Measurements from ENCODE around the gene ZBTB7B. TPM values are rescaled to one million over a fixed set of nuclear protein-coding genes. Genes with fewer than 3 reads are reported as not detected.

The ZBTB7B gene
- total RNA-seq, 1 donor from 2014 or later: 77.6 TPM

- Histone ChIP-seq H3K4me1 (peaks cover 62% of the 10 kb centered on the region), H3K4me3 (peak within 1 kb of the TSS; percentile 51 to 56), H3K36me3 (peaks cover 0 to 12% of the 10 kb centered on the region in 2 donors), H3K9me3 (no peaks in the 10 kb centered on the region), H3K27ac (peak within 1 kb of the TSS; percentile 68), H3K27me3 (no peaks in the 10 kb centered on the region)
- DNase-seq (ENCODE audit: extremely low spot score in 2 of 2): peak in 1 of 2 donors; percentile 97
- intact Hi-C loops (cut with DNase I): no loop called here
- TF ChIP-seq POLR2AphosphoS5 (IDR thresholded peaks at IDR 0.05; ENCODE audit: insufficient read depth in 1 of 2, low read depth in 1 of 2) (peak; percentile 19 to 95), CTCF (IDR thresholded peaks at IDR 0.05) (peak in 1 of 3 experiments; percentile 2), POLR2A (IDR thresholded peaks at IDR 0.05) (peak in 1 of 2 donors; percentile 2)
These were observed 46.7 kb upstream of the ZBTB7B start, which contains the start of gene PBXIP1 for GRCh38 chr1:154955718-154956543. PBXIP1 (minus strand) TSS chr1:154956099; CDS start chr1:154953721, 2,378 bp downstream.

DNA sequence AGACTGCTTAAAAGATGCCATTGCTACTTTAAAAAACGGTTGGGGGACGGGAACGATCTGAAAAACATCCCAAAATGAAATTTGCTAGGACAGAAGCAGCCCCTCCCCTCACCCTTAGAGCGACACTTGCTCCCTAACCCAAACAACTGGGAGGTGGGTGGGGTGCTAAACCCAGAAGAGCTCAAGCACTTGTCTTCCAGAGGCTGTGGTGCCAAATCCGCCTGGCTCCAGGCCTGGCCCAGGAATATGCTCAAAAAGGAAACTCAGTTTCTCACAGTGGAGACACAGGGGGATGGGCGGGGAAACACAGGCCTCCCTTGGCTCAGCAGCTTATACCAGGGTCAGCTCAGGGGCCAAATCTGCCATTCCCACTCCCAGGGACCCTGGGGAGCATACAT, 46.1 kb upstream of the ZBTB7B start:
- peak overlapping the region; percentile 68 for H3K27ac ChIP-seq
- TF ChIP-seq POLR2A (IDR thresholded peaks at IDR 0.05) (no peak), POLR2AphosphoS5 (IDR thresholded peaks at IDR 0.05; ENCODE audit: insufficient read depth in 1 of 2, low read depth in 1 of 2) (no peak), CTCF (IDR thresholded peaks at IDR 0.05) (no peak)
- H3K4me1 ChIP-seq: peaks cover 66% of the 10 kb centered on the region
- peaks cover 0 to 8% of the 10 kb centered on the region in 2 donors for H3K36me3 ChIP-seq
- DNase-seq (ENCODE audit: extremely low spot score in 2 of 2): no peak
- intact Hi-C loops (cut with DNase I): no loop called here
- H3K9me3 ChIP-seq: no peaks in the 10 kb centered on the region
- H3K4me3 ChIP-seq: peak overlapping the region; percentile 51 to 56
- no peaks in the 10 kb centered on the region for H3K27me3 ChIP-seq

DNA sequence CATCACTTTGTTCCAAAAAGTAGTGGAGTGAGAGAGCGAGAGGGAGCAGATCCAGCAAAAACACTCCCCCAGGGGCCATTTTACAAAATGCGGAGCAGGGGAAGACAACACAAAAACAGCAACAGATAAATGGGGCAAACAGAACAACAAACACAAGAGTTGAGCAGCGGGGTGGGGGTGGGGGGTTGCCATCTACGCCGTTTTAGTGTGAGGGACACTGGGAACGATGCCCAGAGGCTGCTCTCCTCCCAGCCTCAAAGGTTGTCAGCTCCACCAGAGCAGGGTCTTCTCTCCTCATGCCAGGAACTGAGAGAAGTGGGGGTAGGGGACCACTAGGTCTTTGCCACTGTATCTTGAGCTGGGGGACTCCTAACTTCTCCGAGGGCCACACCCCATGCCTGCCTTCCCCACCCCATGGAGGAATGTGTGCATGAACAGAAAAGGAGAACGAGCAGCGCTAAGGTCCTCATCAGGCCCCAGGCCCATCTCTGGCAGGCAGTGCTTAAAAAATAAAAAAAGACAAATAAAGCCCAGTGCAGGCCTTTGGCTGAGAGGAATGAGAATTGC, 45.4 kb upstream of the ZBTB7B start:
- peaks cover 66% of the 10 kb centered on the region for H3K4me1 ChIP-seq
- intact Hi-C loops (cut with DNase I): no loop called here
- no peak for DNase-seq (ENCODE audit: extremely low spot score in 2 of 2)

DNA sequence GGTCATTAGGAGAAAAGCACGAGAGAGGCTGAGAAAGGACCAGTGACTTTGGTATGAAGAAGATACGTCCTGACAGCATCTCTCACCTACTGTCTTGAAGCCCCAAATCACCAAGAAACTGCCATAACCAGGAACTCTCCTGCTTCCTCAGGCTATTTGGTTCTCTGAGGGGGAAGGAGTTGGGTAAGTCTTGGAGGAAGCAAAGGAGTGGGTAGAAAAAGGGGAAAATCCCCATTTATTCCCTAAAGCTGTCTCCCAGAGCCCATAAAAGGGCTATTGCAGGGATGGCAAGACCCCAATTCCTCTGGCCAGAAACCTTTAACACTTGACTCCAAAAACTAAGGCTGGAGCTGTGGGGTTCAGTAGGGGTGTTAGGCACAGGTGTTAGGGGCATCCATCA, 44.6 kb upstream of the ZBTB7B start:
- no peaks in the 10 kb centered on the region for H3K9me3 ChIP-seq
- H3K27me3 ChIP-seq: no peaks in the 10 kb centered on the region
- peaks cover 0 to 8% of the 10 kb centered on the region in 2 donors for H3K36me3 ChIP-seq
- intact Hi-C loops (cut with DNase I): no loop called here
- no peak for DNase-seq (ENCODE audit: extremely low spot score in 2 of 2)
- H3K4me1 ChIP-seq: peaks cover 72% of the 10 kb centered on the region
- H3K4me3 ChIP-seq: no peak overlapping the region
- TF ChIP-seq CTCF (IDR thresholded peaks at IDR 0.05) (no peak), POLR2AphosphoS5 (IDR thresholded peaks at IDR 0.05; ENCODE audit: insufficient read depth in 1 of 2, low read depth in 1 of 2) (no peak), POLR2A (IDR thresholded peaks at IDR 0.05) (no peak)
- H3K27ac ChIP-seq: no peak overlapping the region

More for the DNA sequence above, 45.4 kb upstream of the ZBTB7B start:
- Histone ChIP-seq H3K27ac (peak overlapping the region; percentile 68), H3K9me3 (no peaks in the 10 kb centered on the region), H3K36me3 (peaks cover 0 to 8% of the 10 kb centered on the region in 2 donors), H3K27me3 (no peaks in the 10 kb centered on the region), H3K4me3 (no peak overlapping the region)
- TF ChIP-seq POLR2AphosphoS5 (IDR thresholded peaks at IDR 0.05; ENCODE audit: insufficient read depth in 1 of 2, low read depth in 1 of 2): no peak
- no peak for TF ChIP-seq POLR2A (IDR thresholded peaks at IDR 0.05)
- no peak for TF ChIP-seq CTCF (IDR thresholded peaks at IDR 0.05)
